Measurements from ENCODE around the gene STOX2.

The STOX2 gene, protein sequence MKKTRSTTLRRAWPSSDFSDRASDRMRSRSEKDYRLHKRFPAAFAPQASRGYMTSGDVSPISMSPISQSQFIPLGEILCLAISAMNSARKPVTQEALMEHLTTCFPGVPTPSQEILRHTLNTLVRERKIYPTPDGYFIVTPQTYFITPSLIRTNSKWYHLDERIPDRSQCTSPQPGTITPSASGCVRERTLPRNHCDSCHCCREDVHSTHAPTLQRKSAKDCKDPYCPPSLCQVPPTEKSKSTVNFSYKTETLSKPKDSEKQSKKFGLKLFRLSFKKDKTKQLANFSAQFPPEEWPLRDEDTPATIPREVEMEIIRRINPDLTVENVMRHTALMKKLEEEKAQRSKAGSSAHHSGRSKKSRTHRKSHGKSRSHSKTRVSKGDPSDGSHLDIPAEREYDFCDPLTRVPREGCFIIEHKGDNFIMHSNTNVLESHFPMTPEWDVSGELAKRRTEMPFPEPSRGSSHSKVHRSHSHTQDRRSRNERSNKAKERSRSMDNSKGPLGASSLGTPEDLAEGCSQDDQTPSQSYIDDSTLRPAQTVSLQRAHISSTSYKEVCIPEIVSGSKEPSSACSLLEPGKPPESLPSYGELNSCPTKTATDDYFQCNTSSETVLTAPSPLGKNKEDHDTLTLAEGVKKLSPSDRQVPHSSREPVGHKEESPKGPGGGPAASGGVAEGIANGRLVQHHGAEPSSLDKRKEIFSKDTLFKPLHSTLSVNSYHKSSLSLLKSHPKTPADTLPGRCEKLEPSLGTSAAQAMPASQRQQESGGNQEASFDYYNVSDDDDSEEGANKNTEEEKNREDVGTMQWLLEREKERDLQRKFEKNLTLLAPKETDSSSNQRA (N-terminal part only)

DNA sequence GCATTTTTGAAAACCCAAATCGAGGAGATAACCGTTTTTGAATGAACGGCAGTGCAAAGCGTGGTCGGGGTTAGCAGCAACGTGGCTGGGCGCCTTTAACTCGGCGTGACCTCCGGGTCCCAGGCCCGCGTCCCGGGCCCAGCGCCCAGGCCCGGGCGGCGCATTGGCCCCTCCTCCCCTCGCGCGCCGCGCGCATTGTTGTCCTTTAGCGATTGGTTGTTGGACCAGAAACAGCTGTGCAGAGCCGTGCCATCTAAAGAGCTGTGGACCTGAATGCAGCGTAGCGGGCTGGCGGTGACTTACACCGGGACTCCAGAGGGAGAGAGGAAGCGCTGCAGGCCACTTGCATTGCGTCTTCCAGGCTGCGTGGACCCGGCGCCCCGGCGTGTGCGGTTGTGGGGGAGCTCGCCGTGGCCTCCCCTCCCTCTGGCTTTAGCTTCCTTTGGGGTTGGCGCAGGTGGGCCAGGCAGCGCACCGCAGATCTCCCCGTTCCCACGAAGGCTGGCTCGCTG, at the start of gene STOX2:
TSS of gene STOX2 (plus strand) at position 227 of the 512 bp plus-strand sequence. CDS start 1,484 bp downstream, outside the sequence.
- DNase-seq = no peak

DNA sequence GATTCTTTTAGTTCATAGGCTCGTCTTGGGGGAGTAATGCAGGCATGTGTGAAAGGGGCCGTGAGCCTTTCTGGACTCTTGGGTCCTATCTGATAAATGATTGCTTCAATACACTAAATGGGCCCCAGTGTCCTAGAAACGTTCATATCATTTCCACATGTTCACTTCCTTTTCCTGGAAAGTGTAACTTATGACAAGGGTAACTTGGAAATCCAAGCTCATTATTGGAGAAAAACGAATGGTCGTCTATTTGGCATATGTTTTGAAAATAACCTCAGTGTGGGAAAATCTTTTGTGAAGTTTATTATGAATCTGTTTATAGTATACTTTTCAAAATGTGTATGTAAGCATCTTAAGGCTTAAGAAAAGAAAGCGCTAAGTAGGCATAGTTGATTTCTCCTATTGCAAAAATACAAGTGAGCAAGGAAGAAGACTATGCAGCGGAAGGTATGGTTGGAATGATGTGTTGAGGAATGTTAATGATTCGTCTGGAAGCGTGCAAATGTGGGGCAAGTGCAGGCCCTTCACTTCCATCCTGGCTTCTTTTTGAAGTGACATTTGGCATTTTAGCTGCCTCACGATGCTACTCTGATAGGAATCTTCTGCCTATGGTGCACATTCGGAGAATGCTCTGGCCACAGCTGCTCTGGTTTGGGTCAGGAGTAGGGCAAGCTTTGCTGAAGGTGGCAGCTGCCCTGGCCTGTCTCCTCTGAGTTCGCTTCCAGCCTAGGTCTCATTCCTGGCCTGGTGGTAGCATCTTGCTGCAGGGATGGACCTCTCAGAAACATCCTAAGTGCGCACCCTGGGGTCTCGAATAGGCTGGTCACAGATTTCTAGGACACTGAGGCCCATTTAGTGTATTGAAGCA, 49.5 kb upstream of the STOX2 start:
- no peak for DNase-seq

GRCh38 chr4:183857040-183857439, 48.1 kb upstream of the STOX2 start:
- DNase-seq = no peak

GRCh38 chr4:183858011-183858615, 47.0 kb upstream of the STOX2 start:
- no peak for DNase-seq

DNA sequence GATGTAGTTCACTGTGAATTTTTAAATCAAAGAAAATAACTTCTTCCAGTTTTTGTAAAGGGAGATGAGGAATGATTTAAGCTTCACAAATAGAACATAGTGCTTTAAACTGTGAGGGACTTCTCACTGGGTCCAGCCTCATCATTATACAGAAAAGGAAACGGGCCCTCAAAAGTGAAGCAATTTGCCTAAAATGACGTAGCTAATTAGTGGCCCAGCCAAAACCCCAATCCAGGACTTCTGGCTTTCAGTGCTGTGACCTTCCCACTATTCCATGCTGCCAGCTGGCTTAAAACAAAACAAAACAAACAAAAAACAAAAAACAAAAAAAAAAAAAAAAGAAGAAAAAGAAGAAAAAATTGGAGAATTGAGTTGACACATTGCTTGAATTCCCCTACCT, 45.0 kb upstream of the STOX2 start:
- DNase-seq = no peak

GRCh38 chr4:183860731-183861130, 44.4 kb upstream of the STOX2 start:
- DNase-seq = no peak

DNA sequence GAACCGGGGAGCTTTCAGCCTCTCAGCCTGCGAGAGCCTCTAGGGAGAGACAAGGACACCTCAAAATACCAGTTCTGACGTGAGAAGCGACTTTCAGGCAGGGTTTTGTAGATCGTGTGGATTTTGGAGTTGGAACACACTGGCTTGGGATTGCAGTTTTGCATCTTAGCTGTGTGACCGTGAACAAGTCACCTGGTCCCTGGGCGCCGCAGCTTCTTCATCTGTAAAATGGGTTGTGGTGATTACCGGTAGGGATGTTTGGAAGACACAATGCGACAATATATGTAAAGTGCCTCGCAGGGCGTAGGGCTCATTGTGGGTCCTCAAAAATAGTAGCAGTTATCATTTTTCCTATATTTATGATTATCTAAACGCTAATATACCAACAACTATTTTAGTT, 43.7 kb upstream of the STOX2 start:
- no peak for DNase-seq

- DNase-seq = no peak
Measured at GRCh38 chr4:183863155-183863825, 41.8 kb upstream of the STOX2 start.

GRCh38 chr4:183867247-183867646, 37.9 kb upstream of the STOX2 start:
- no peak for DNase-seq

DNA sequence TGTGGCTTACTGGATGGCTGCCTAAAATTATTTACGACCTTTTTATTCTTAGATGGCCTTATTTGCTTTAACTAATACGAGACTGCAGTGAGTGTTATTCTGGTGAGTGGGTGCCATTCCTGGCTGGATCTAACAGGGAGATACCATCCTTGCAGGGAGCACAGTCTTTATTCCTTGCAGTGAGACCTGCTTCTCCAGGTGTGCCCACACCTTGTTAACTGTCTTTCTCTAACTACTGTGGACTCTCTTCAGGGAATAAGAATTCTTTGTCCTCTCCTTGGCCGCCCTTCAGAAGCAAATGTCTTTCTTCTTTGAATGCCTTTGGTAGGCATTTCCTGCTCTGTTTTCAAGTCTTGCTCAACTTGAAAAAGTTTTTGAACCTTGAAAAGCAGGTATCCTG, 34.1 kb upstream of the STOX2 start:
- no peak for DNase-seq

DNA sequence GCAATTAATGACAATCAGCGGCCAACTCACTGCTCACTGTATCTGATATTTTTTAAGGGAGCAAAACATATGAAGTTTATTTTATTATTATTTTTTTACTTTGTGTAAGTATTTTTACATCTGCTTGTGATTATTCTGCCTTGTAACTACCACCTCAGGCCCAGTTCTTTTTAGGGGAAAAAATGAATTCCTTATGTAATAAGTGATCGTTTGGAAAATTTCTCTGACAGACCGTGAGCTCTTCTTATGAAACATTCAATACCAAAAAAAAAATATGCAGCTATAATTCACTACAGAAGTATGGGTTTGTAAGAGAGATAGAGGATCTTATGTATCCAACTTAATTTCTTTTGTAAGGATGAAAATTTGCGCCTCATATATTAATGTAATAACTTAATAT, 33.5 kb upstream of the STOX2 start:
- no peak for DNase-seq

GRCh38 chr4:183872531-183872930, 32.6 kb upstream of the STOX2 start:
- no peak for DNase-seq

GRCh38 chr4:183873409-183874185, 31.5 kb upstream of the STOX2 start:
- no peak for DNase-seq

- DNase-seq = no peak
Measured at GRCh38 chr4:183875251-183875825, 29.8 kb upstream of the STOX2 start.

- DNase-seq = no peak
Measured at GRCh38 chr4:183876268-183876934, 28.7 kb upstream of the STOX2 start.

DNA sequence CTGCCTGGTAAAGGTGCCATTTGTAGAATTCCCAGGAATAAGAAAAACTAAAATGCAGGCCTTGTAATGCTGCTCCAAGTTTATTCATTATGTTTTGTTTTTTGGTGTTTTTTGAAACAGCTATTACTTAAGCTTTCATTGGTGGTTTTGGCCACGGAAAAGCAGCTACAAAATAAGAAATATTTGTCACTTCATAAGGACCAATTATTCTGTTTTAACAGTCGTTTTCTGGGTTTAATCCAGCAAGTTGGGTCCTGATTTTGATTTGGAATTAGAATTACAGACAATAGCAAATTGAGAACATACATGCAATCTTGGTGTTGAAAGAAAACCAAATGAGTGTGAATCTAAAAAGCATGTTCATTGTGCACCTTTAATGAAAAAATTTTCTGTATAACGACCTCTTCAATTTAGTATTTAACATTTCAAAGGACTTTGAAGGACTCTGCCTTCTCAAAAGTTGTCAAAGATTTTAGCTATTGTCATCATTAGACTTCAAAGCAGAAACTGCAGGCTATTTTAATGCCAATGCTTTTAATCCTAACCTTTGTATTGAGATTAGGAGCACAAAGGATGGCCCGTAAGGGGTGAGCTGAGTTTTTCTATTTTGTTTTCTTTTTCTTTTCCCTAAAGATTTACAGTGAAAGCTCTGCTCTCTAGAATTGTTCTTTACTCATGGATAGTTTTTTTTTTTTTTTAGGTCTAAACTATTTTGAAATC, 26.7 kb upstream of the STOX2 start:
- no peak for DNase-seq

DNA sequence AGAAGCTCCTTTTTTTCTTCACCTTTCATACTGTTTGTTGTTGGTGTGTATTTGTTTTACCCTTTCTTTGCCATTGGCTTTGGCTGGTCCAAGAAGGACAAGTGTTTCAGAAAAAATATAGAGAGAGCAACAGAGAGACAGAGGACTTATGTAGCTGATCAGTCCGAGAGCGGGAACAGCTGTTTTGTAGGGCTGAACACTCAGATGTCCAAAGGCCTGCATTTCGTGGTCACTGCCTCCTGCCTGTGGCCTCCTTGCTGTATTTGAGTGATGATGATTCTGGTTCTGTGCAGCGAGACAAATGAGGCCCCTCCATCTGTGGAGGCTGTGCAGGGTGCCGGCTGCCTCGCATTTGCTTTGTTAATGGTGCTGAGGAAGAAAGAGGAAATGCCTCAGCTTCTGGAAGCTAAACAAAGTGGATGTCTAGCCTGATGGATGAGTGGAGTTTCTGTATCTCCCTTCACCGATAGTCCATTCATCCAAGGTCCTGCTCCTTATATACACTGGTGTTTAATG, 19.8 kb upstream of the STOX2 start:
- DNase-seq = no peak

GRCh38 chr4:183887351-183887750, 17.8 kb upstream of the STOX2 start:
- DNase-seq = no peak

- DNase-seq = no peak
Measured at GRCh38 chr4:183888564-183888963, 16.5 kb upstream of the STOX2 start.
